ENCODE data around the gene ADCYAP1. TPM values are rescaled to one million over a fixed set of nuclear protein-coding genes. Genes with fewer than 3 reads are reported as not detected.

ADCYAP1 gene
- total RNA-seq, 1 donor, result 0.72 TPM

DNA sequence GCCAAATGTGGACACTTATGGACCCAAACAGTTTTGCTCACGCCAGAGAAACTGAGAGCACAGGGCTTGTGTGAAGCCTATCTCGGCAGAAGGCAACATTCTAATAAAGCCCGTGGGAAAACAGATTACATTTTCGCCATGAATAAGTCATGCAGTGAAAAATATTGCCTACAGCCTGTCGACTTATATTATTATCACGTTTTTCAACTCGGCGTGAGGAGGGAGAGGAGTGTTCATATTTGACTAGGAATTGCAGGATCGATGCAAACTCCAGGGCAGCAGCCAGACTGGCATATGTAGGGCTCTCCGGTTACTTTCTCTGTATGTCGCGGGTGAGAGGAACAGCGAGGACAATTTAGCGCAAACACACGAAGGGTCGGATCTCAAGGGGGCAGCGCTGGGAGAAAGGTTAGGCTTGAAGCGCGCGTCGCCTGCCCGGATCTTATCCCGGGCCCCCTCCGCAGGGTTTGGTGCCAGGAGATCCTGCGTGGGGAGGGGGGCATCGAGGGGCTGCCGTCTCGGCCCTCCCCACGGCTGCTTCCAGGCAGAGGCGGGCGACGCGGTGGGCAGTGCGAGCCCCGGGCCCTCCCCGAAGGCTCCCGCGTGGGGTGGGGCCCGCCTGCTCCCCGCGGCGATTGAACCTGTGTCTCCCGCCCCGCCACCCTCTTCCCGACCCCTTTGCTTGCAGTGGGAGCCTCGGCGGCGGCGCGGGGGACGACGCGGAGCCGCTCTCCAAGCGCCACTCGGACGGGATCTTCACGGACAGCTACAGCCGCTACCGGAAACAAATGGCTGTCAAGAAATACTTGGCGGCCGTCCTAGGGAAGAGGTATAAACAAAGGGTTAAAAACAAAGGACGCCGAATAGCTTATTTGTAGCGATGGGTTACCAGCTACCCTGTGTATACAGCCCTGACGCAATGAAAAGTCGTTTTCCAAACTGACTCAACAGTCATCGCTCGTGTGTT lies 4.4 kb downstream of the ADCYAP1 start:
- DNase-seq (ENCODE audit: low read depth), result peak; percentile 16
- peak overlapping the region; percentile 53 for H3K4me3 ChIP-seq (ENCODE audit: low read depth, low read length)
- TF ChIP-seq, protein P1, sequence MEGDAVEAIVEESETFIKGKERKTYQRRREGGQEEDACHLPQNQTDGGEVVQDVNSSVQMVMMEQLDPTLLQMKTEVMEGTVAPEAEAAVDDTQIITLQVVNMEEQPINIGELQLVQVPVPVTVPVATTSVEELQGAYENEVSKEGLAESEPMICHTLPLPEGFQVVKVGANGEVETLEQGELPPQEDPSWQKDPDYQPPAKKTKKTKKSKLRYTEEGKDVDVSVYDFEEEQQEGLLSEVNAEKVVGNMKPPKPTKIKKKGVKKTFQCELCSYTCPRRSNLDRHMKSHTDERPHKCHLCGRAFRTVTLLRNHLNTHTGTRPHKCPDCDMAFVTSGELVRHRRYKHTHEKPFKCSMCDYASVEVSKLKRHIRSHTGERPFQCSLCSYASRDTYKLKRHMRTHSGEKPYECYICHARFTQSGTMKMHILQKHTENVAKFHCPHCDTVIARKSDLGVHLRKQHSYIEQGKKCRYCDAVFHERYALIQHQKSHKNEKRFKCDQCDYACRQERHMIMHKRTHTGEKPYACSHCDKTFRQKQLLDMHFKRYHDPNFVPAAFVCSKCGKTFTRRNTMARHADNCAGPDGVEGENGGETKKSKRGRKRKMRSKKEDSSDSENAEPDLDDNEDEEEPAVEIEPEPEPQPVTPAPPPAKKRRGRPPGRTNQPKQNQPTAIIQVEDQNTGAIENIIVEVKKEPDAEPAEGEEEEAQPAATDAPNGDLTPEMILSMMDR (IDR thresholded peaks at IDR 0.05; ENCODE audit: insufficient read depth, low read length), result no peak

DNA sequence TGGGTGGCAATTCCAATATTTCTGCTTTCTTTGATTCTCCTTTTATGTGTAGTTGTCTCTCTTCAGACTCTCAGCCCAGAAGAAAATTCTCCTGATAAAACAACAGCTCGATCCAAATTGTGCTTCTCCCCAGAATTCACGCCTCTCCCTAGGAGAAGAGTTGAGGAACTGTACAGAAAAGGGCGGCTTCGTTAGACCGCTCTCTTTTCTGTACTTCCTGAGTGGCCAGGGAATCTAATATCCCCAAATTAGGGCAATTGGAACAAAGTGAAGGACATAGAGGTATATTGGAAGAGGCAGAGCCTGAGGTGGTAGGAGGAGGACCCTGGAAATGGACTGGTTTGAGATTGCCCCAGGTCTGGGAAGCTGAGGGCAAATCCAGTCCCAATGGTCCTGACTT lies 5.6 kb downstream of the ADCYAP1 start:
- no peak overlapping the region for H3K4me3 ChIP-seq (ENCODE audit: low read depth, low read length)
- TF ChIP-seq, protein P1 (IDR thresholded peaks at IDR 0.05; ENCODE audit: insufficient read depth, low read length), result no peak
- no peak for DNase-seq (ENCODE audit: low read depth)

DNA sequence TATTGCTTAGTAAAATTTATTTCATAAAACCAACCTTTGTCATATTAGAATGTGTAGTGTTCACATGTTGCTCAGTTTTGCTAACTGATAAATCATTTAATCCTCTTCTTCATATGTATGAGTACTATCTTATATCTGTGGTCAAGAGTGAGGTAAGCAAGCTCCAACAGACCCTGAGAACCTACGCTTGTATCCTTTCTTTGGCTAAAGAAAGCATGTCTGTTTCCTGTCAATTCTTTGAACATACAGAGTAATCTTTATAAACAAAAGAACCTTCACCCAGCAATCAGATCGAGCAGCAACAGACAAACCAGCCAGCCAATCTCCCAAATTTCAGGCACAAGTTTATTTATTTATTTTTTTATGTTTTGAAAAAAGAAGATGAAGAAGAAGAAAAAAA lies 6.4 kb downstream of the ADCYAP1 start:
- no peak overlapping the region for H3K4me3 ChIP-seq (ENCODE audit: low read depth, low read length)
- TF ChIP-seq, protein P1 (IDR thresholded peaks at IDR 0.05; ENCODE audit: insufficient read depth, low read length), result no peak
- no peak for DNase-seq (ENCODE audit: low read depth)

DNA sequence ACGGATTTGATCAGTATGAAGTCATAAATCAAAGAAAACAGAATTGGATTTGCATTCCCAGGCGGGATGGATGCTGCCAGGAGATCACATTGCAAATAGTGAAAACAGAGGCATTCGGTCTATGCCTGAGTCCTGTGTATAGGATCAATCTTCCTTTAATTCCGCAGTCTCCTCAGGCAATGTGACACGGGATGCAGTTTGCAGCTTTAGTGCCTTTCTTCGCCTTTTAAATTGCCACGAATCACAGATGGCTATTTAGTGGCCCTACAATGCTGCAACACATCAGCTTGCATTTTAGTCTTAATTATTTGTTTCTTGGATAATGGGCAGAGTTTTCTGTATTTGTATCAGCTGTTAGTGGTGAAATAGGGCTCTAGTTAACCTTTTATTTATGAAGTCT lies 6.8 kb downstream of the ADCYAP1 start:
- no peak for DNase-seq (ENCODE audit: low read depth)
- TF ChIP-seq, protein P1 (IDR thresholded peaks at IDR 0.05; ENCODE audit: insufficient read depth, low read length), result no peak
- no peak overlapping the region for H3K4me3 ChIP-seq (ENCODE audit: low read depth, low read length)

DNA sequence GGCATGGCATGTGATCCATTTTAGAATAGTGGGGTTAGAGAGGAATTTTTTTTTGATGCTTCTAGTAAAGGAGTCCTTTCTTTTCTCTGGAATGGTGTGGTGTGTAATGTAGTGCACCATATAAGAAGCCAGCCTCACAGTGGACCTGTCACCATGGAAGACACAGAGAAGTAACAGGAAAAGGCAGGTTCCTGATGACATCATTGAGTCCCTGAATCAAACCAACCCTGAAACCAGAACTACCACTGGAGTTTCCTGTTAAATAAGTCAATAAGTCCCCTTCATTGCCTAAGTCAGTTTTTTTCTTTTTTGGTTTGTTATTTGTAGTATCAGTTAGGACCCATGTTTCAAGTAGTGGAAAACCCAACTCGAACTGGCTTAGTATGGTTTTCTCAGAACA lies 11.9 kb downstream of the ADCYAP1 start:
- H3K4me3 ChIP-seq (ENCODE audit: low read depth, low read length), result no peak overlapping the region
- TF ChIP-seq, protein P1 (IDR thresholded peaks at IDR 0.05; ENCODE audit: insufficient read depth, low read length), result no peak
- DNase-seq (ENCODE audit: low read depth), result no peak

DNA sequence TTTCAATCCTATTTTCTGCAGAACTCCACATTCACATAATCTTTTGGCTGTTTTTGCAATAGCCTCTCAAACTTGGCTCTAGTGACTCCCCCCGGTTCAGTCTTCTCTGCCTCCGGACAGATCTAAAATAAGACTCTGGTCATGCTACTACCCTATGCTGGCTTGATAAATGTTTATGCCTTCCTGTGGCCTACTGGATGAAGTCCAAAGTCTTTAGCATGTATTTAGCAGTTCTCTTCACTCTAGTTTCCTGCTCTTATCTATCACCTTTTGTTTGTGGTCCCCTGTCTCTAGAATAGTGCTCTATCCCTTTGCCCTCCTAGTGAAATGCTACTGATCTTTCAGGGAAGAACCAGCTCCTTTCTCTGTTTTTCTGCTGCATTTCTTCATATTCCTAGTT lies 14.4 kb downstream of the ADCYAP1 start:
- no peak for DNase-seq (ENCODE audit: low read depth)
- H3K4me3 ChIP-seq (ENCODE audit: low read depth, low read length), result no peak overlapping the region
- TF ChIP-seq, protein P1 (IDR thresholded peaks at IDR 0.05; ENCODE audit: insufficient read depth, low read length), result no peak
